Measurements from ENCODE around the gene HOXB13.

Gene HOXB13

GRCh38 chr17:48728232-48729231 lies at the start of gene HOXB13:
Gene HOXB13 (minus strand): TSS chr17:48728750. CDS start chr17:48728593, 157 bp downstream.
- no peak for DNase-seq (ENCODE audit: low read depth)

GRCh38 chr17:48776602-48777001 lies 48.1 kb upstream of the HOXB13 start:
- no peak for DNase-seq (ENCODE audit: low read depth)

- DNase-seq (ENCODE audit: low read depth): no peak
Measured at GRCh38 chr17:48773245-48773644, 44.7 kb upstream of the HOXB13 start.

GRCh38 chr17:48770954-48771353 lies 42.4 kb upstream of the HOXB13 start:
- DNase-seq (ENCODE audit: low read depth): no peak

GRCh38 chr17:48769009-48769675 lies 40.6 kb upstream of the HOXB13 start:
- DNase-seq (ENCODE audit: low read depth): no peak

GRCh38 chr17:48767263-48767774 lies 38.8 kb upstream of the HOXB13 start:
- no peak for DNase-seq (ENCODE audit: low read depth)

- no peak for DNase-seq (ENCODE audit: low read depth)
Measured at GRCh38 chr17:48761114-48761513, 32.6 kb upstream of the HOXB13 start.

GRCh38 chr17:48760411-48760810 lies 31.9 kb upstream of the HOXB13 start:
- DNase-seq (ENCODE audit: low read depth): no peak

GRCh38 chr17:48759288-48759687 lies 30.7 kb upstream of the HOXB13 start:
- no peak for DNase-seq (ENCODE audit: low read depth)

GRCh38 chr17:48757524-48757961 lies 29.0 kb upstream of the HOXB13 start:
- no peak for DNase-seq (ENCODE audit: low read depth)

GRCh38 chr17:48756830-48757251 lies 28.3 kb upstream of the HOXB13 start:
- DNase-seq (ENCODE audit: low read depth): no peak

- DNase-seq (ENCODE audit: low read depth): no peak
Measured at GRCh38 chr17:48755356-48755755, 26.8 kb upstream of the HOXB13 start.

- DNase-seq (ENCODE audit: low read depth): no peak
Measured at GRCh38 chr17:48754500-48755261, 26.1 kb upstream of the HOXB13 start.

- DNase-seq (ENCODE audit: low read depth): no peak
Measured at GRCh38 chr17:48753794-48754499, 25.4 kb upstream of the HOXB13 start.

GRCh38 chr17:48752399-48753288 lies 24.1 kb upstream of the HOXB13 start:
- no peak for DNase-seq (ENCODE audit: low read depth)

- DNase-seq (ENCODE audit: low read depth): no peak
Measured at GRCh38 chr17:48751733-48752398, 23.3 kb upstream of the HOXB13 start.

GRCh38 chr17:48751172-48751571 lies 22.6 kb upstream of the HOXB13 start:
- DNase-seq (ENCODE audit: low read depth): no peak

- no peak for DNase-seq (ENCODE audit: low read depth)
Measured at GRCh38 chr17:48749621-48750553, 21.3 kb upstream of the HOXB13 start.
